Spleen (tissue), 11 donors: ENCODE results near the gene MTERF4. TPM values are rescaled to one million over a fixed set of nuclear protein-coding genes. Genes with fewer than 3 reads are reported as not detected.
A peak's percentile ranks its signal among the peaks of the same experiment; 100 is the strongest.

Experiments used
- DNase-seq: peaks from one replicate; pipeline ENCODE4 v3.0.0-alpha.2; 2020
- H3K27ac ChIP-seq, 8 donors: fragments of 200-600 bp; sonication (generic) in 7 of 8; 1 replicate in 4 of 8; 2 replicates in 4 of 8; pipeline versions ENCODE4 v1.5.0 to v1.8.0; 2016 to 2021; ENCODE audit warnings: inconsistent platforms in 4 of 8, mild to moderate bottlenecking in 4 of 8, moderate library complexity in 1 of 8
- H3K27me3 ChIP-seq, 7 donors: fragments of 200-600 bp; sonication (generic) in 6 of 7; replicated peaks in 1 of 7; 1 replicate in 4 of 7; 2 replicates in 3 of 7; pipeline versions ENCODE4 v1.5.0 to v1.8.0; 2016 to 2021; ENCODE audit warnings: inconsistent platforms in 3 of 7, mild to moderate bottlenecking in 1 of 7
- H3K36me3 ChIP-seq, 6 donors: fragments of 200-600 bp; sonication (generic) in 5 of 6; 1 replicate in 4 of 6; 2 replicates in 2 of 6; pipeline versions ENCODE4 v1.5.0 to v1.8.0; 2016 to 2021; ENCODE audit warnings: inconsistent platforms in 2 of 6
- H3K4me1 ChIP-seq, 6 donors: fragments of 200-600 bp; sonication (generic) in 5 of 6; 1 replicate in 3 of 6; 2 replicates in 3 of 6; pipeline versions ENCODE4 v1.5.0 to v1.8.0; 2016 to 2021; ENCODE audit warnings: inconsistent platforms in 3 of 6
- H3K4me3 ChIP-seq, 8 donors: fragments of 200-600 bp; sonication (generic) in 7 of 8; 1 replicate in 4 of 8; 2 replicates in 4 of 8; pipeline versions ENCODE4 v1.5.0 to v1.8.0; 2016 to 2021; ENCODE audit warnings: inconsistent platforms in 4 of 8, mild to moderate bottlenecking in 4 of 8, moderate library complexity in 2 of 8
- H3K9me3 ChIP-seq, 8 donors: fragments of 200-600 bp; sonication (generic) in 7 of 8; 1 replicate in 4 of 8; 2 replicates in 4 of 8; pipeline versions ENCODE4 v1.5.0 to v1.8.0; 2016 to 2021; ENCODE audit warnings: inconsistent platforms in 4 of 8
- POLR2A ChIP-seq, 3 donors: fragments of 450-650 bp; IDR thresholded peaks; one replicate each; pipeline ENCODE4 v1.5.1; 2017; ENCODE audit warnings: antibody characterized with exemption in 3 of 3, mild to moderate bottlenecking in 1 of 3
- POLR2AphosphoS5 ChIP-seq, 3 donors: sonication (generic); formaldehyde crosslinking; IDR thresholded peaks; one replicate each; pipeline ENCODE4 v1.5.1; 2017; ENCODE audit warnings: antibody characterized with exemption in 3 of 3
- WGBS, 5 donors: extraction: QIAGEN DNeasy Blood & Tissue Kit in 3 of 5; methylation state at CpG; one replicate each; pipeline versions ENCODE4 v1.1.5 to v1.1.7; 2013 to 2018; 5-methylcytosine and 5-hydroxymethylcytosine counted together
- intact Hi-C: fragments of 100-400 bp; cut with DNase I; formaldehyde crosslinking; loops from one replicate; pipeline ENCODE4 v1.15.0; 2023; ENCODE audit warnings: low total_unique reads
- polyA plus RNA-seq, 3 donors: library from polyadenylated mRNA; stranded (reverse); fragments of 200-250 nt; gene quantifications; one replicate each; pipeline ENCODE4 v1.2.1, GENCODE V29; 2013
- total RNA-seq, 7 donors: library from RNA; depleted of rRNA in 3 of 7; stranded (reverse); fragments of >200 nt in 3 of 7; fragmentation: NEBNext Ultra II Directional in 4 of 7; extraction: Animal tissue kit (Norgen Biotek cat#: 25700) in 4 of 7; gene quantifications; one replicate each; pipeline versions ENCODE4 v1.1.0 to v1.2.1, GENCODE V29; 2016 to 2021
- TF ChIP-seq, protein P1 (sequence below), 11 experiments: fragments of 200-600 bp in 7 of 11; fragments of 450-650 bp in 4 of 11; sonication (generic) in 4 of 11; IDR thresholded peaks in 8 of 11; conservative IDR thresholded peaks in 3 of 11; 1 replicate in 7 of 11; 2 replicates in 4 of 11; pipeline versions ENCODE4 v1.4.0 to v1.8.0; 2016 to 2021; ENCODE audit warnings: antibody characterized with exemption in 11 of 11, inconsistent platforms in 4 of 11, mild to moderate bottlenecking in 1 of 11
- donor health status: healthy with polysubstance abuse.
- donor health status: DM: no; HTN: no; CAD: no; lungs with moderate emphysema.
- donor health status: DM: no; HTN: no; CAD: no.
- donor health status: Bipolar disorder and iron deficiency.
- donor health status: healthy.
- donor health status: DM: no; HTN: no; CAD: no.
- donor health status: DM: yes; HTN: yes; CAD: no.

Gene MTERF4
- total and polyA plus RNA-seq, 10 donors: 28.4 to 74.0 (median 47.2) TPM

- Histone ChIP-seq H3K9me3 (no peaks in the 10 kb centered on the region), H3K4me3 (no peak overlapping the region), H3K36me3 (peaks cover 0 to 35% (median 17%) of the 10 kb centered on the region in 6 donors), H3K27me3 (no peaks in the 10 kb centered on the region), H3K27ac (no peak overlapping the region), H3K4me1 (peaks cover 0 to 26% (median 11%) of the 10 kb centered on the region in 6 donors)
- intact Hi-C loops: no loop called here
- peak in 1 of 3 donors; percentile 4 for TF ChIP-seq POLR2AphosphoS5 (IDR thresholded peaks at IDR 0.05)
- TF ChIP-seq, protein P1, sequence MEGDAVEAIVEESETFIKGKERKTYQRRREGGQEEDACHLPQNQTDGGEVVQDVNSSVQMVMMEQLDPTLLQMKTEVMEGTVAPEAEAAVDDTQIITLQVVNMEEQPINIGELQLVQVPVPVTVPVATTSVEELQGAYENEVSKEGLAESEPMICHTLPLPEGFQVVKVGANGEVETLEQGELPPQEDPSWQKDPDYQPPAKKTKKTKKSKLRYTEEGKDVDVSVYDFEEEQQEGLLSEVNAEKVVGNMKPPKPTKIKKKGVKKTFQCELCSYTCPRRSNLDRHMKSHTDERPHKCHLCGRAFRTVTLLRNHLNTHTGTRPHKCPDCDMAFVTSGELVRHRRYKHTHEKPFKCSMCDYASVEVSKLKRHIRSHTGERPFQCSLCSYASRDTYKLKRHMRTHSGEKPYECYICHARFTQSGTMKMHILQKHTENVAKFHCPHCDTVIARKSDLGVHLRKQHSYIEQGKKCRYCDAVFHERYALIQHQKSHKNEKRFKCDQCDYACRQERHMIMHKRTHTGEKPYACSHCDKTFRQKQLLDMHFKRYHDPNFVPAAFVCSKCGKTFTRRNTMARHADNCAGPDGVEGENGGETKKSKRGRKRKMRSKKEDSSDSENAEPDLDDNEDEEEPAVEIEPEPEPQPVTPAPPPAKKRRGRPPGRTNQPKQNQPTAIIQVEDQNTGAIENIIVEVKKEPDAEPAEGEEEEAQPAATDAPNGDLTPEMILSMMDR (IDR thresholded peaks at IDR 0.05 in 8 of 11, conservative IDR thresholded peaks at IDR 0.05 in 3 of 11): no peak
- no peak for DNase-seq
- 84 to 91% (median 89%) methylated on average over 14 of the region's 14 CpGs for WGBS, 5 donors
These were observed 19.6 kb downstream of the MTERF4 start for GRCh38 chr2:241082341-241083090.

GRCh38 chr2:241081643-241082340 lies 20.3 kb downstream of the MTERF4 start:
- no peaks in the 10 kb centered on the region for H3K9me3 ChIP-seq
- TF ChIP-seq POLR2AphosphoS5 (IDR thresholded peaks at IDR 0.05) (peak in 1 of 3 donors; percentile 63), POLR2A (IDR thresholded peaks at IDR 0.05) (no peak)
- TF ChIP-seq, protein P1 (IDR thresholded peaks at IDR 0.05 in 8 of 11, conservative IDR thresholded peaks at IDR 0.05 in 3 of 11): no peak
- no peak overlapping the region for H3K4me3 ChIP-seq
- H3K27ac ChIP-seq: peak overlapping the region in 1 of 8 donors; percentile 5
- peaks cover 0 to 26% (median 11%) of the 10 kb centered on the region in 6 donors for H3K4me1 ChIP-seq
- no peaks in the 10 kb centered on the region for H3K27me3 ChIP-seq
- DNase-seq: no peak
- peaks cover 0 to 28% (median 11%) of the 10 kb centered on the region in 6 donors for H3K36me3 ChIP-seq
- WGBS, 5 donors: 51 to 86% (median 80%) methylated on average over 9 to 28 of the region's 28 CpGs
- intact Hi-C loops: no loop called here

DNA sequence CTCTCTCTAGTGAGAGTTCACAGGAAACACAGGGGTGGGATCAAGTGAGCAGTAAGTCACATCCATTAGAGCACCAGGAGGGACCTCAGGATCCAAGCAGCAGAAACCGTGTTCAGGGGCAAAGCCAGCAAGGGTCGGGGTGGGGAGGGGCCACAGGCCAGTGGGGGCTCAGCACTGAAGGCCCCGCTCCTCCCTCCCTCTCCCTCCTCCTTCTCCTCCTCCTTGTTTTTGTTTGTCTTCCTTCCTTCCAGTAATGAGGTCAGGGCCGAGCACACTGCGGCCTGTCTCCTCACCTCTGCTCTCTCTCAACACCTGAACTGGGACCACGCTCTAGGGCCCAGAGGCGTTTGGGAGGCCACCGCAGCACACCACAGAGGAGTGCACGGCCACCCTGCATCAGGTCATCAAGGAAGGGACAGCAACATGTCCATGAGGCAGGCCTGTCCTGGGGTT lies 20.9 kb downstream of the MTERF4 start:
- Histone ChIP-seq H3K4me1 (peaks cover 0 to 26% (median 11%) of the 10 kb centered on the region in 6 donors), H3K9me3 (no peaks in the 10 kb centered on the region), H3K27me3 (no peaks in the 10 kb centered on the region), H3K36me3 (peaks cover 0 to 27% (median 5%) of the 10 kb centered on the region in 6 donors), H3K4me3 (no peak overlapping the region), H3K27ac (peak overlapping the region in 2 of 8 donors; percentile 5 to 21)
- 56 to 82% (median 69%) methylated on average over 9 of the region's 9 CpGs for WGBS, 5 donors
- intact Hi-C loops: no loop called here
- no peak for DNase-seq
- TF ChIP-seq POLR2AphosphoS5 (IDR thresholded peaks at IDR 0.05) (no peak), POLR2A (IDR thresholded peaks at IDR 0.05) (no peak)
- TF ChIP-seq, protein P1 (IDR thresholded peaks at IDR 0.05 in 8 of 11, conservative IDR thresholded peaks at IDR 0.05 in 3 of 11): no peak
